IMR-90 (cell line): ENCODE data around the gene FKBP4. TPM values are rescaled to one million over a fixed set of nuclear protein-coding genes. Genes with fewer than 3 reads are reported as not detected.

ENCODE experiments used
- ATAC-seq: fragments of 200-7000 bp; cut with Tn5 transposase; 2 replicates; pipeline ENCODE4 v1.9.1; 2020; ENCODE audit warnings: low read depth, mild to moderate bottlenecking, moderate library complexity
- BruUV-seq: library from RNA; stranded (reverse); fragments of 400-500 nt; replicated peaks from 2 replicates; lab custom pipeline; 2021; lab: Mats Ljungman, UMichigan
- CTCF ChIA-PET: fragments of 300-600 bp; formaldehyde crosslinking; extraction: SDS; loops from one replicate; lab custom pipeline; 2021; ENCODE audit warnings: antibody characterized with exemption; lab: Yijun Ruan, JAX
- POLR2A ChIA-PET: fragments of 300-600 bp; sonication (Branson Sonifier 250); formaldehyde crosslinking; loops from one replicate; lab custom pipeline; 2022; ENCODE audit warnings: antibody characterized with exemption; ENCODE audit not compliant: unreplicated experiment; lab: Charles Lee
- DNase-seq: peaks from one replicate; pipeline ENCODE4 v3.0.0; 2013
- H2AFZ ChIP-seq: replicated peaks from 2 replicates; pipeline ENCODE3; 2013; ENCODE audit warnings: low read length, mild to moderate bottlenecking; ENCODE audit not compliant: poor library complexity
- H2AK5ac ChIP-seq: 2 replicates; pipeline ENCODE4 v1.6.1; 2013; ENCODE audit warnings: low read depth, low read length, inconsistent platforms
- H2AK9ac ChIP-seq: replicated peaks from 2 replicates; pipeline ENCODE3; 2013; ENCODE audit warnings: mild to moderate bottlenecking, low read depth, low read length, moderate library complexity; ENCODE audit not compliant: poor library complexity
- H2BK120ac ChIP-seq: 2 replicates; pipeline ENCODE4 v1.6.1; 2013; ENCODE audit warnings: low read depth, low read length, inconsistent platforms
- H2BK15ac ChIP-seq: 3 replicates; pipeline ENCODE4 v1.6.1; 2013; ENCODE audit warnings: low read depth, low read length, inconsistent platforms
- H2BK20ac ChIP-seq: 2 replicates; pipeline ENCODE4 v1.6.1; 2013; ENCODE audit warnings: low read depth, mild to moderate bottlenecking, inconsistent platforms, low read length, moderate library complexity
- H2BK5ac ChIP-seq: 2 replicates; pipeline ENCODE4 v1.6.1; 2013; ENCODE audit warnings: mild to moderate bottlenecking, low read depth, low read length, inconsistent platforms; ENCODE audit not compliant: poor library complexity, severe bottlenecking
- H3K14ac ChIP-seq: replicated peaks from 2 replicates; pipeline ENCODE4 v1.6.1; 2013; ENCODE audit warnings: low read depth, low read length, inconsistent platforms
- H3K18ac ChIP-seq: 2 replicates; pipeline ENCODE4 v1.6.1; 2013; ENCODE audit warnings: low read depth, low read length, control low read depth
- H3K23ac ChIP-seq: 2 replicates; pipeline ENCODE4 v1.6.1; 2013; ENCODE audit warnings: low read depth, low read length, inconsistent platforms
- H3K27ac ChIP-seq: 2 replicates; pipeline ENCODE4 v1.5.1; 2013; ENCODE audit warnings: mild to moderate bottlenecking, control low read depth, low read length; ENCODE audit not compliant: insufficient read depth
- H3K27me3 ChIP-seq: 2 replicates; pipeline ENCODE4 v1.6.1; 2013; ENCODE audit warnings: low read length; ENCODE audit not compliant: control insufficient read depth, insufficient read depth
- H3K36me3 ChIP-seq: 2 replicates; pipeline ENCODE4 v1.6.1; 2013; ENCODE audit warnings: low read length, mixed read lengths; ENCODE audit not compliant: control insufficient read depth, insufficient read depth
- H3K4ac ChIP-seq: 2 replicates; pipeline ENCODE4 v1.6.1; 2013; ENCODE audit warnings: low read depth, low read length, inconsistent platforms
- H3K4me1 ChIP-seq: 2 replicates; pipeline ENCODE4 v1.6.1; 2013; ENCODE audit warnings: low read length, mixed read lengths; ENCODE audit not compliant: control insufficient read depth, insufficient read depth
- H3K4me2 ChIP-seq: 2 replicates; pipeline ENCODE4 v1.6.1; 2013; ENCODE audit warnings: low read depth, mild to moderate bottlenecking, control low read depth, low read length, moderate library complexity
- H3K4me3 ChIP-seq: 2 replicates; pipeline ENCODE4 v1.5.1; 2013; ENCODE audit warnings: low read depth, mild to moderate bottlenecking, control low read depth, low read length, moderate library complexity; ENCODE audit not compliant: insufficient read depth
- H3K56ac ChIP-seq: 2 replicates; pipeline ENCODE4 v1.6.1; 2013; ENCODE audit warnings: low read length, inconsistent platforms; ENCODE audit not compliant: insufficient read depth; ENCODE audit errors: extremely low read depth
- H3K79me1 ChIP-seq, 2 experiments: 2 replicates each; pipeline ENCODE4 v1.6.1; 2013; ENCODE audit warnings: low read length in 2 of 2, inconsistent platforms in 1 of 2, low read depth in 1 of 2
- H3K9ac ChIP-seq: 2 replicates; pipeline ENCODE4 v1.6.1; 2013; ENCODE audit warnings: low read depth, low read length, control low read depth
- H3K9me1 ChIP-seq: 2 replicates; pipeline ENCODE4 v1.6.1; 2013; ENCODE audit warnings: low read length, inconsistent platforms; ENCODE audit not compliant: insufficient read depth
- H3K9me3 ChIP-seq: 2 replicates; pipeline ENCODE4 v1.6.1; 2013; ENCODE audit warnings: low read length; ENCODE audit not compliant: control insufficient read depth, insufficient read depth
- H4K20me1 ChIP-seq: 2 replicates; pipeline ENCODE4 v1.6.1; 2013; ENCODE audit warnings: low read length, inconsistent platforms; ENCODE audit not compliant: insufficient read depth
- H4K5ac ChIP-seq: 2 replicates; pipeline ENCODE4 v1.6.1; 2013; ENCODE audit warnings: mild to moderate bottlenecking, low read depth, low read length, control low read depth
- H4K8ac ChIP-seq, 2 experiments: 2 replicates each; pipeline ENCODE4 v1.6.1; 2013; ENCODE audit warnings: low read depth in 2 of 2, low read length in 2 of 2, control low read depth in 1 of 2, inconsistent platforms in 1 of 2
- H4K91ac ChIP-seq: 2 replicates; pipeline ENCODE4 v1.6.1; 2013; ENCODE audit warnings: low read depth, low read length, inconsistent platforms; ENCODE audit not compliant: insufficient read depth
- BHLHE40 ChIP-seq: fragments of 150-350 bp; IDR thresholded peaks from 2 replicates; pipeline ENCODE4 v1.6.1; 2016; ENCODE audit warnings: mild to moderate bottlenecking, low read depth, low read length
- CEBPB ChIP-seq: IDR thresholded peaks from 2 replicates; pipeline ENCODE4 v1.6.1; 2012; ENCODE audit warnings: low read depth, low read length, improper control_type of control experiment
- CHD1 ChIP-seq: IDR thresholded peaks from 2 replicates; pipeline ENCODE4 v1.6.1; 2012; ENCODE audit warnings: low read depth, low read length, improper control_type of control experiment
- FOS ChIP-seq: fragments of 150-350 bp; IDR thresholded peaks from 2 replicates; pipeline ENCODE4 v1.6.1; 2016; ENCODE audit warnings: low read depth, low read length
- MAFK ChIP-seq: IDR thresholded peaks from 2 replicates; pipeline ENCODE4 v1.6.1; 2012; ENCODE audit warnings: low read depth, low read length, improper control_type of control experiment
- MAZ ChIP-seq: IDR thresholded peaks from 2 replicates; pipeline ENCODE4 v1.6.1; 2012; ENCODE audit warnings: low read depth, mild to moderate bottlenecking, low read length, improper control_type of control experiment, moderate library complexity, borderline replicate concordance
- MXI1 ChIP-seq: IDR thresholded peaks from 2 replicates; pipeline ENCODE4 v1.6.1; 2012; ENCODE audit warnings: low read depth, mild to moderate bottlenecking, low read length, moderate library complexity, borderline replicate concordance
- NFE2L2 ChIP-seq: fragments of 150-350 bp; IDR thresholded peaks from 2 replicates; pipeline ENCODE4 v1.6.1; 2016; ENCODE audit warnings: low read depth, mild to moderate bottlenecking, low read length
- POLR2A ChIP-seq: IDR thresholded peaks from 2 replicates; pipeline ENCODE4 v1.6.1; 2012; ENCODE audit warnings: mild to moderate bottlenecking, low read depth, low read length
- RAD21 ChIP-seq: IDR thresholded peaks from 2 replicates; pipeline ENCODE4 v1.6.1; 2012; ENCODE audit warnings: low read length, improper control_type of control experiment
- RCOR1 ChIP-seq: IDR thresholded peaks from 2 replicates; pipeline ENCODE4 v1.6.1; 2012; ENCODE audit warnings: mild to moderate bottlenecking, low read length, improper control_type of control experiment; ENCODE audit not compliant: insufficient replicate concordance
- RFX5 ChIP-seq: IDR thresholded peaks from 2 replicates; pipeline ENCODE4 v1.8.0; 2012; ENCODE audit warnings: low read depth, mild to moderate bottlenecking, low read length, moderate library complexity
- SMC3 ChIP-seq: fragments of 150-350 bp; IDR thresholded peaks from 2 replicates; pipeline ENCODE4 v1.6.1; 2016; ENCODE audit warnings: low read depth, mild to moderate bottlenecking, antibody characterized with exemption, low read length, moderate library complexity
- WGBS, 2 experiments: methylation state at CpG; one replicate each; pipeline versions ENCODE4 v1.1.5 to v1.1.7; 2013; ENCODE audit warnings: missing lambda C conversion rate in 2 of 2; ENCODE audit not compliant: insufficient read length in 1 of 2; ENCODE audit errors: extremely low coverage in 2 of 2; 5-methylcytosine and 5-hydroxymethylcytosine counted together
- dilution Hi-C: fragments of 300-500 bp; cut with HindIII; formaldehyde crosslinking; loops from one replicate; pipeline ENCODE4 v1.14.3; 2018; ENCODE audit warnings: low sequenced_read_pairs; ENCODE audit not compliant: unreplicated experiment
- in situ Hi-C: fragments of 300-500 bp; cut with MboI; formaldehyde crosslinking; loops from 3 replicates; pipeline ENCODE4 v1.14.3; 2019; ENCODE audit warnings: low sequenced_read_pairs, inconsistent platforms, mixed read lengths
- intact Hi-C: fragments of 100-400 bp; cut with micrococcal nuclease; formaldehyde crosslinking; loops from 2 replicates; pipeline ENCODE4 v1.10.0; 2022
- polyA plus RNA-seq, 3 experiments: library from polyadenylated mRNA; depleted of rRNA; stranded (reverse); fragments of >200 nt; gene quantifications; 2 replicates each; pipeline ENCODE4 v1.2.3, GENCODE V29; 2012; ENCODE audit warnings: low replicate concordance in 1 of 3
- total RNA-seq: library from RNA; depleted of rRNA; stranded (reverse); fragments of >200 nt; gene quantifications from 2 replicates; pipeline ENCODE4 v1.2.3, GENCODE V29; 2012
- TF ChIP-seq, protein P1 (sequence below): fragments of 150-350 bp; IDR thresholded peaks from 2 replicates; pipeline ENCODE4 v1.6.1; 2016; ENCODE audit warnings: low read depth, mild to moderate bottlenecking, low read length, moderate library complexity, borderline replicate concordance
- TF ChIP-seq, protein P2 (sequence below): conservative IDR thresholded peaks from 2 replicates; pipeline ENCODE4 v1.5.1; 2012; ENCODE audit warnings: mild to moderate bottlenecking, low read depth, low read length, improper control_type of control experiment
- TF ChIP-seq, protein P3 (sequence below): fragments of 150-350 bp; IDR thresholded peaks from 2 replicates; pipeline ENCODE4 v1.6.1; 2017; ENCODE audit warnings: mild to moderate bottlenecking, antibody characterized with exemption, low read length, low read depth

The FKBP4 gene
- total and polyA plus RNA-seq, 2 of the 4 experiments (the other 2 are of a cell fraction): 35.7 to 36.0 TPM

DNA sequence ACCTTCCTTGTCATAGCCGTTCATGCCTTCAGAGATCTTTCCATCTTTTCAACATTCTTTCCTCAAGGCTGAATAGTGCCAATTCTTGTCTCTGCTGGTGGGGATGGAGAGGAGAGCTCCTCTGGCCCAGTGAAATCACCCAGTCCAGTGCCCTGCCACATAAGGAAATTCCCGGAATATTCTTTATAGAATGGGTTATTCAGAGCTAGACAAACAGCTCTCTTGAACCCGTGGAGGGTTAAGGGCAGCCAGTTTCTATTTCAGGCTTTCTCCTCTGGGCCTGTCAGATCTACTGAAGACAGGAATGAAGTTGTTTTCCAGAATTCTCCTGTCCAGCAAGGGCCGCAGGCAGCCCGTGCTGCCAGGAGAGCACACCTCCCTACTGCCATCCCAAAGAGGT, 48.2 kb downstream of the FKBP4 start:
- H2BK20ac ChIP-seq: no peak overlapping the region
- no peaks in the 10 kb centered on the region for H3K9me3 ChIP-seq
- no peak for TF ChIP-seq NFE2L2
- TF ChIP-seq CHD1: no peak
- TF ChIP-seq CEBPB: no peak
- TF ChIP-seq, protein P1, sequence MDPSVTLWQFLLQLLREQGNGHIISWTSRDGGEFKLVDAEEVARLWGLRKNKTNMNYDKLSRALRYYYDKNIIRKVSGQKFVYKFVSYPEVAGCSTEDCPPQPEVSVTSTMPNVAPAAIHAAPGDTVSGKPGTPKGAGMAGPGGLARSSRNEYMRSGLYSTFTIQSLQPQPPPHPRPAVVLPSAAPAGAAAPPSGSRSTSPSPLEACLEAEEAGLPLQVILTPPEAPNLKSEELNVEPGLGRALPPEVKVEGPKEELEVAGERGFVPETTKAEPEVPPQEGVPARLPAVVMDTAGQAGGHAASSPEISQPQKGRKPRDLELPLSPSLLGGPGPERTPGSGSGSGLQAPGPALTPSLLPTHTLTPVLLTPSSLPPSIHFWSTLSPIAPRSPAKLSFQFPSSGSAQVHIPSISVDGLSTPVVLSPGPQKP: no peak
- TF ChIP-seq SMC3: no peak
- TF ChIP-seq RFX5: no peak
- TF ChIP-seq, protein P2, sequence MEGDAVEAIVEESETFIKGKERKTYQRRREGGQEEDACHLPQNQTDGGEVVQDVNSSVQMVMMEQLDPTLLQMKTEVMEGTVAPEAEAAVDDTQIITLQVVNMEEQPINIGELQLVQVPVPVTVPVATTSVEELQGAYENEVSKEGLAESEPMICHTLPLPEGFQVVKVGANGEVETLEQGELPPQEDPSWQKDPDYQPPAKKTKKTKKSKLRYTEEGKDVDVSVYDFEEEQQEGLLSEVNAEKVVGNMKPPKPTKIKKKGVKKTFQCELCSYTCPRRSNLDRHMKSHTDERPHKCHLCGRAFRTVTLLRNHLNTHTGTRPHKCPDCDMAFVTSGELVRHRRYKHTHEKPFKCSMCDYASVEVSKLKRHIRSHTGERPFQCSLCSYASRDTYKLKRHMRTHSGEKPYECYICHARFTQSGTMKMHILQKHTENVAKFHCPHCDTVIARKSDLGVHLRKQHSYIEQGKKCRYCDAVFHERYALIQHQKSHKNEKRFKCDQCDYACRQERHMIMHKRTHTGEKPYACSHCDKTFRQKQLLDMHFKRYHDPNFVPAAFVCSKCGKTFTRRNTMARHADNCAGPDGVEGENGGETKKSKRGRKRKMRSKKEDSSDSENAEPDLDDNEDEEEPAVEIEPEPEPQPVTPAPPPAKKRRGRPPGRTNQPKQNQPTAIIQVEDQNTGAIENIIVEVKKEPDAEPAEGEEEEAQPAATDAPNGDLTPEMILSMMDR: no peak
- TF ChIP-seq MAZ: no peak
- no peak for TF ChIP-seq RAD21
- no peak for TF ChIP-seq FOS
- TF ChIP-seq, protein P3, sequence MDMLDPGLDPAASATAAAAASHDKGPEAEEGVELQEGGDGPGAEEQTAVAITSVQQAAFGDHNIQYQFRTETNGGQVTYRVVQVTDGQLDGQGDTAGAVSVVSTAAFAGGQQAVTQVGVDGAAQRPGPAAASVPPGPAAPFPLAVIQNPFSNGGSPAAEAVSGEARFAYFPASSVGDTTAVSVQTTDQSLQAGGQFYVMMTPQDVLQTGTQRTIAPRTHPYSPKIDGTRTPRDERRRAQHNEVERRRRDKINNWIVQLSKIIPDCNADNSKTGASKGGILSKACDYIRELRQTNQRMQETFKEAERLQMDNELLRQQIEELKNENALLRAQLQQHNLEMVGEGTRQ: no peak
- no peak for TF ChIP-seq BHLHE40
- no peak for TF ChIP-seq RCOR1
- no peak for TF ChIP-seq POLR2A
- TF ChIP-seq MXI1: no peak
- no peak for TF ChIP-seq MAFK
- ChIA-PET POLR2A (no interaction called here), CTCF (interaction anchor here (1.0 kb wide), 1 partner anchor 30 kb away, joined by 3 read pairs; the partner anchor contains the start of gene ITFG2)
- H3K9me1 ChIP-seq: peaks cover 10% of the 10 kb centered on the region
- H4K20me1 ChIP-seq: no peaks in the 10 kb centered on the region
- no peak overlapping the region for H2AK9ac ChIP-seq
- in situ Hi-C loops: no loop called here
- no peak overlapping the region for H4K8ac ChIP-seq
- WGBS, 2 experiments: no CpG with 5 or more reads among the region's 5 CpGs
- no peak overlapping the region for H2AFZ ChIP-seq
- H3K4ac ChIP-seq: no peak overlapping the region
- H3K4me1 ChIP-seq: peaks cover 9% of the 10 kb centered on the region
- DNase-seq (no peak), ATAC-seq (no peak)
- H3K14ac ChIP-seq: no peak overlapping the region
- no peak overlapping the region for H2AK5ac ChIP-seq
- intact Hi-C loops: no loop called here
- no peaks in the 10 kb centered on the region for H3K79me1 ChIP-seq
- no peak overlapping the region for H3K4me3 ChIP-seq
- no peak overlapping the region for H3K18ac ChIP-seq
- H3K27ac ChIP-seq: no peak overlapping the region
- no peaks in the 10 kb centered on the region for H3K27me3 ChIP-seq
- H2BK120ac ChIP-seq: no peak overlapping the region
- no TSS peak for BruUV-seq
- H3K4me2 ChIP-seq: no peak overlapping the region
- no peak overlapping the region for H3K23ac ChIP-seq
- H3K56ac ChIP-seq: no peak overlapping the region
- no peaks in the 10 kb centered on the region; the same call in 1 of the 2 replicates for H3K36me3 ChIP-seq
- dilution Hi-C loops: no loop called here
- H2BK5ac ChIP-seq: no peak overlapping the region
- no peak overlapping the region for H2BK15ac ChIP-seq
- no peak overlapping the region for H4K91ac ChIP-seq
- H3K9ac ChIP-seq: no peak overlapping the region
- H4K5ac ChIP-seq: no peak overlapping the region
